GM12878 (cell line): ENCODE results near the gene FLVCR2. TPM values are rescaled to one million over a fixed set of nuclear protein-coding genes. Genes with fewer than 3 reads are reported as not detected.

ENCODE experiments used
- ATAC-seq: fragments of 200-7000 bp; cut with Tn5 transposase; 3 replicates; pipeline ENCODE4 v1.9.1; 2020; ENCODE audit warnings: mild to moderate bottlenecking, moderate library complexity
- BruUV-seq: library from RNA; stranded (reverse); fragments of 400-500 nt; replicated peaks from 2 replicates; lab custom pipeline; 2021; lab: Mats Ljungman, UMichigan
- CTCF ChIA-PET: fragments of 300-600 bp; sonication (Branson Sonifier 250); formaldehyde crosslinking; extraction: SDS; loops from one replicate; lab custom pipeline; 2021; ENCODE audit warnings: inconsistent platforms; lab: Yijun Ruan, JAX
- POLR2A ChIA-PET: fragments of 350-600 bp; formaldehyde crosslinking; extraction: SDS; loops from one replicate; lab custom pipeline; 2021; ENCODE audit warnings: inconsistent platforms; lab: Charles Lee
- RAD21 ChIA-PET: fragments of 300-600 bp; sonication (Branson Sonifier 250); formaldehyde crosslinking; loops from one replicate; lab custom pipeline; 2023; ENCODE audit warnings: antibody characterized with exemption; ENCODE audit not compliant: unreplicated experiment; lab: Charles Lee
- SMC1A ChIA-PET: fragments of 300-600 bp; sonication (Branson Sonifier 250); formaldehyde crosslinking; loops from one replicate; lab custom pipeline; 2023; ENCODE audit not compliant: unreplicated experiment, uncharacterized antibody; lab: Charles Lee
- DNase-seq: peaks from one replicate; pipeline ENCODE4 v3.0.0-alpha.2; 2011; ENCODE audit warnings: low read depth, low spot score
- FAIRE-seq: peaks from 3 replicates; lab custom pipeline; 2011; peaks lifted over from hg19 to GRCh38; lab: Jason Lieb, UNC
- H2AFZ ChIP-seq: 2 replicates; pipeline ENCODE4 v1.6.0; 2011; ENCODE audit warnings: low read depth, low read length, control low read depth; ENCODE audit not compliant: control insufficient read depth
- H3K27ac ChIP-seq: 2 replicates; pipeline ENCODE4 v1.5.1; 2011; ENCODE audit warnings: control low read depth; ENCODE audit not compliant: control insufficient read depth, insufficient read depth
- H3K27me3 ChIP-seq, 2 experiments: replicated peaks in 1 of 2; 2 replicates each; pipeline versions ENCODE4 v1.6.0 to v1.6.1; 2011; ENCODE audit warnings: low read length in 1 of 2; ENCODE audit not compliant: control insufficient read depth in 2 of 2, insufficient read depth in 2 of 2
- H3K36me3 ChIP-seq, 2 experiments: 2 replicates each; pipeline ENCODE4 v1.5.1; 2011; ENCODE audit warnings: low read length in 1 of 2; ENCODE audit not compliant: control insufficient read depth in 2 of 2, insufficient read depth in 2 of 2
- H3K4me1 ChIP-seq: 2 replicates; pipeline ENCODE4 v1.6.1; 2011; ENCODE audit warnings: mild to moderate bottlenecking, low read length, moderate library complexity, mixed read lengths; ENCODE audit not compliant: control insufficient read depth, insufficient read depth
- H3K4me2 ChIP-seq: 2 replicates; pipeline ENCODE4 v1.6.0; 2011; ENCODE audit warnings: control low read depth; ENCODE audit not compliant: control insufficient read depth, insufficient read depth
- H3K4me3 ChIP-seq: fragments of 200-600 bp; sonication (generic); 2 replicates; pipeline ENCODE4 v1.5.1; 2016
- H3K79me2 ChIP-seq: 2 replicates; pipeline ENCODE4 v1.6.0; 2011; ENCODE audit warnings: low read length; ENCODE audit not compliant: control insufficient read depth, insufficient read depth
- H3K9ac ChIP-seq: 2 replicates; pipeline ENCODE4 v1.8.0; 2011; ENCODE audit warnings: low read length, control low read depth, mixed read lengths; ENCODE audit not compliant: control insufficient read depth, insufficient read depth
- H3K9me3 ChIP-seq: replicated peaks from 3 replicates; pipeline ENCODE4 v1.5.1; 2011; ENCODE audit warnings: mild to moderate bottlenecking, low read length; ENCODE audit not compliant: control insufficient read depth, insufficient read depth
- H4K20me1 ChIP-seq: 2 replicates; pipeline ENCODE4 v1.6.0; 2011; ENCODE audit not compliant: control insufficient read depth, insufficient read depth
- ELK1 ChIP-seq: IDR thresholded peaks from 2 replicates; pipeline ENCODE4 v1.6.1; 2012; ENCODE audit warnings: low read depth, low read length, improper control_type of control experiment
- JUND ChIP-seq: IDR thresholded peaks from 2 replicates; pipeline ENCODE4 v1.6.1; 2012; ENCODE audit warnings: low read depth, mild to moderate bottlenecking, low read length, improper control_type of control experiment, moderate library complexity
- RELB ChIP-seq: fragments of 450-650 bp; IDR thresholded peaks from 2 replicates; pipeline ENCODE4 v1.6.1; 2017; ENCODE audit warnings: low read depth, mild to moderate bottlenecking, moderate library complexity
- SIN3A ChIP-seq: IDR thresholded peaks from 2 replicates; pipeline ENCODE4 v1.6.1; 2012; ENCODE audit warnings: low read depth, low read length, improper control_type of control experiment
- SMARCA5 ChIP-seq: fragments of 450-650 bp; IDR thresholded peaks from 2 replicates; pipeline ENCODE4 v1.6.1; 2017; ENCODE audit warnings: mild to moderate bottlenecking
- STAT1 ChIP-seq: fragments of 450-650 bp; conservative IDR thresholded peaks from 2 replicates; pipeline ENCODE4 v1.6.1; 2014; ENCODE audit warnings: antibody characterized with exemption, mild to moderate bottlenecking
- ZNF274 ChIP-seq: IDR thresholded peaks from one replicate; pipeline ENCODE4 v1.8.0; 2011; ENCODE audit not compliant: insufficient read length, insufficient read depth
- WGBS: methylation state at CpG from one replicate; pipeline ENCODE4 v1.1.6; 2016; ENCODE audit warnings: low lambda C conversion rate; ENCODE audit not compliant: insufficient replicate concordance, insufficient coverage; ENCODE audit errors: missing lambda C conversion rate; 5-methylcytosine and 5-hydroxymethylcytosine counted together
- in situ Hi-C: fragments of 300-500 bp; cut with MboI; formaldehyde crosslinking; loops from 9 replicates; pipeline ENCODE4 v1.14.3; 2018; ENCODE audit warnings: mixed read lengths
- intact Hi-C: fragments of 100-400 bp; cut with micrococcal nuclease; formaldehyde crosslinking; loops from one replicate; pipeline ENCODE4 v1.14.2; 2022; ENCODE audit not compliant: unreplicated experiment
- polyA plus RNA-seq, 11 experiments: library from polyadenylated mRNA; depleted of rRNA in 4 of 11; unstranded in 6 of 11; stranded (reverse) in 5 of 11; fragments of >200 nt; fragmentation: Nextera tagmentation in 4 of 11; fragmentation: Illumina TruSeq in 1 of 11; extraction: Ambion mirVana in 4 of 11; extraction: Trizol in 1 of 11; gene quantifications; 1 replicate in 1 of 11; 2 replicates in 10 of 11; pipeline versions ENCODE4 v1.2.1 to v1.2.3, GENCODE V29; 2011 to 2016; ENCODE audit warnings: inconsistent platforms in 2 of 11, missing spikeins in 2 of 11, low read depth in 1 of 11
- total RNA-seq, 4 experiments: library from RNA; depleted of rRNA in 3 of 4; stranded (reverse); fragments of >200 nt in 3 of 4; fragmentation: Illumina TruSeq in 1 of 4; extraction: Trizol in 1 of 4; gene quantifications; 2 replicates each; pipeline versions ENCODE4 v1.2.1 to v1.2.3, GENCODE V29; 2013 to 2021

Gene FLVCR2
- total and polyA plus RNA-seq, 10 of the 15 experiments (the other 5 are each of a cell fraction or from before 2014, with no cell fraction given), result 0.24 to 3.7 (median 1.6) TPM

- intact Hi-C loops, result no loop called here
- Histone ChIP-seq H3K27ac (no peak overlapping the region), H2AFZ (no peak overlapping the region)
- no TSS peak for BruUV-seq
- TF ChIP-seq RELB (no peak), JUND (no peak), ELK1 (no peak), SMARCA5 (no peak), SIN3A (no peak), STAT1 (no peak), ZNF274 (no peak)
- TF ChIP-seq, all 136 proteins: peak for 0
- CTCF ChIA-PET, result interaction anchor here (0.9 to 25.9 kb wide), 9 partner anchors 8 to 101 kb away, joined by 3 to 481 read pairs (median 5); partner anchors contain the start of gene BATF
- Histone ChIP-seq H3K36me3 (peaks cover 0 to under 1% of the 10 kb centered on the region in 2 experiments; a peak in 1 of 4 replicates), H3K9ac (no peak overlapping the region), H3K79me2 (no peaks in the 10 kb centered on the region), H4K20me1 (no peaks in the 10 kb centered on the region), H3K4me2 (no peak overlapping the region), H3K27me3 (no peaks in the 10 kb centered on the region), H3K4me1 (peaks cover 15% of the 10 kb centered on the region), H3K4me3 (no peak overlapping the region), H3K9me3 (peaks cover 5% of the 10 kb centered on the region; the same call in 2 of the 3 replicates)
- in situ Hi-C loops, result no loop called here
- FAIRE-seq, result no peak
- DNase-seq, result no peak
- SMC1A ChIA-PET, result interaction anchor here (1.0 to 13.7 kb wide), 5 partner anchors 8 to 101 kb away, joined by 4 to 257 read pairs (median 12); partner anchors contain the start of gene BATF
- ATAC-seq, result no peak
- POLR2A ChIA-PET, result interaction anchor here (0.6 to 2.4 kb wide), 5 partner anchors 12 to 73 kb away, joined by 3 to 9 read pairs (median 4); no protein-coding TSS in a partner anchor
- WGBS, result over 99% methylated on average over 6 of the region's 6 CpGs
- RAD21 ChIA-PET, result interaction anchor here (0.7 to 2.5 kb wide), 7 partner anchors 8 to 65 kb away, joined by 3 to 9 read pairs (median 4); no protein-coding TSS in a partner anchor
Observed at GRCh38 chr14:75553157-75553556, 25.3 kb upstream of the FLVCR2 start.
